Activated naive CD4-positive, alpha-beta T cell treated with anti-CD3 and anti-CD28 coated beads for 36 hours (primary cell): ENCODE measurements around the gene FAM90A1. TPM values are rescaled to one million over a fixed set of nuclear protein-coding genes. Genes with fewer than 3 reads are reported as not detected.
"Not testable (repeated sequence)": the region's sequence is repeated elsewhere in the genome, so short reads cannot be mapped to it uniquely, and the experiment has no call there.

Experiments used
- CTCF ChIA-PET: fragments of 350-600 bp; sonication (Branson Sonifier 250); formaldehyde crosslinking; loops from one replicate; lab custom pipeline; 2021; ENCODE audit warnings: antibody characterized with exemption; lab: Charles Lee
- DNase-seq: peaks from one replicate; pipeline ENCODE4 v3.0.0-alpha.2; 2020
- H3K27ac Mint-ChIP-seq: one replicate; pipeline ENCODE4 v1.8.0; 2021; ENCODE audit warnings: mild to moderate bottlenecking, mixed read lengths
- H3K27me3 Mint-ChIP-seq: one replicate; pipeline ENCODE4 v1.8.0; 2021; ENCODE audit warnings: low read depth, mixed read lengths
- H3K36me3 Mint-ChIP-seq: one replicate; pipeline ENCODE4 v1.8.0; 2021; ENCODE audit warnings: low read depth, mixed read lengths
- H3K4me1 Mint-ChIP-seq: one replicate; pipeline ENCODE4 v1.8.0; 2021; ENCODE audit warnings: low read depth, mixed read lengths
- H3K4me3 Mint-ChIP-seq: one replicate; pipeline ENCODE4 v1.8.0; 2021; ENCODE audit warnings: mild to moderate bottlenecking, moderate library complexity, mixed read lengths
- H3K9me3 Mint-ChIP-seq: one replicate; pipeline ENCODE4 v1.8.0; 2021; ENCODE audit warnings: mixed read lengths
- intact Hi-C: fragments of 100-400 bp; cut with micrococcal nuclease; formaldehyde crosslinking; loops from one replicate; pipeline ENCODE4 v1.15.1; 2023
- total RNA-seq, 2 experiments: library from RNA; stranded (reverse); gene quantifications; one replicate each; pipeline ENCODE4 v1.2.3, GENCODE V29; 2021

Gene FAM90A1
- total RNA-seq, 2 experiments from 2014 or later = 0.21 to 0.30 TPM

GRCh38 chr12:8184206-8184605 is 43.2 kb downstream of the FAM90A1 start:
- DNase-seq, H3K4me3 Mint-ChIP-seq, H3K27ac Mint-ChIP-seq, H3K36me3 Mint-ChIP-seq, H3K9me3 Mint-ChIP-seq, H3K27me3 Mint-ChIP-seq, CTCF ChIA-PET: not testable (repeated sequence)
- H3K4me1 Mint-ChIP-seq = peaks cover 15% of the 10 kb centered on the region
- intact Hi-C loops = loop anchor here (10.0 kb wide), 1 partner anchor 149 kb away; the partner anchor contains the start of gene FOXJ2

DNA sequence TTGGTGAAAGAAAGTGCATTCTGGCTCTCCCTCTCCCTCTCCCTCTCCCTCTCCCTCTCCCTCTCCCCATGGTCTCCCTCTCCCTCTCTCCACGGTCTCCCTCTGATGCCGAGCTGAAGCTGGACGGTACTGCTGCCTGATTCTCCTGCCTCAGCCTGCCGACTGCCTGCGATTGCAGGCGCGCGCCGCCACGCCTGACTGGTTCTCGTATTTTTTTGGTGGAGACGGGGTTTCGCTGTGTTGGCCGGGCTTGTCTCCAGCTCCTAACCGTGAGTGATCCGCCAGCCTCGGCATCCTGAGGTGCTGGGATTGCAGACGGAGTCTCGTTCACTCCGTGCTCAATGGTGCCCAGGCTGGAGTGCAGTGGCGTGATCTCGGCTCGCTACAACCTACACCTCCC is 44.1 kb downstream of the FAM90A1 start:
- CTCF ChIA-PET, DNase-seq, H3K27ac Mint-ChIP-seq, H3K36me3 Mint-ChIP-seq, H3K4me3 Mint-ChIP-seq, H3K9me3 Mint-ChIP-seq, H3K27me3 Mint-ChIP-seq: not testable (repeated sequence)
- intact Hi-C loops = loop anchor here (10.0 kb wide), 1 partner anchor 149 kb away; the partner anchor contains the start of gene FOXJ2
- H3K4me1 Mint-ChIP-seq = peaks cover 15% of the 10 kb centered on the region

- H3K4me3 Mint-ChIP-seq, DNase-seq, H3K36me3 Mint-ChIP-seq, H3K9me3 Mint-ChIP-seq, H3K27me3 Mint-ChIP-seq, H3K27ac Mint-ChIP-seq: not testable (repeated sequence)
- H3K4me1 Mint-ChIP-seq = peaks cover 15% of the 10 kb centered on the region
- CTCF ChIA-PET = interaction anchor here (0.6 kb wide), 1 partner anchor 541 kb away, joined by 4 read pairs; no protein-coding TSS in a partner anchor
- intact Hi-C loops = loop anchor here (10.0 kb wide), 1 partner anchor 148 kb away; the partner anchor contains the start of gene FOXJ2
Measured at GRCh38 chr12:8182923-8183322, 44.5 kb downstream of the FAM90A1 start.

DNA sequence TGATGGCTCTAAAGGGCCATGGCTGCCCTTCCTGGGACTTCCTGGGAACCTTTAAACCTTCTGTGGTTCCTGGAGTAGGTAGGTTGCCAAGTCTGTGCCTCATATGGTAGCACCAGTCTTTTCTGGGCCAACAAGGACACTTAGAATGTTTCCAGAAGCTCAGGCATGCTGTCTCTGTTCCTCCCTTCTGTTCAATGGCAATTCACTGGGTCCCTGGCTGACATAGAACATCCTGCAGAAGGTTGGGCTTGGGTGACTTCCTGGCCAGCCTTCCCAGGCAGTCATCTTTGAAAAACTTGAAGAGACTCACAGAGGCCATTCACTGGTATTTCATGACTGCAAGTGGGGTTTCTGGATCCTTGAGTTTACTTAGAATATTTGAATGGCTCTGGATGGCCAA is 46.1 kb downstream of the FAM90A1 start:
- CTCF ChIA-PET = interaction anchor here (0.6 to 1.3 kb wide), 2 partner anchors 72 to 209 kb away, joined by 4 to 5 read pairs; no protein-coding TSS in a partner anchor
- H3K27ac Mint-ChIP-seq, H3K36me3 Mint-ChIP-seq, H3K27me3 Mint-ChIP-seq, H3K9me3 Mint-ChIP-seq: not testable (repeated sequence)
- peak; percentile 12 for DNase-seq
- intact Hi-C loops = loop anchor here (2.0 to 10.0 kb wide), 2 partner anchors 56 to 146 kb away; partner anchors contain the start of gene FOXJ2
- Mint-ChIP-seq H3K4me3 (peak overlapping the region; percentile 79), H3K4me1 (peaks cover 15% of the 10 kb centered on the region)

GRCh38 chr12:8179989-8180585 is 47.3 kb downstream of the FAM90A1 start:
- H3K36me3 Mint-ChIP-seq = not testable (repeated sequence)

GRCh38 chr12:8172911-8173310 is 54.5 kb downstream of the FAM90A1 start:
- H3K27ac Mint-ChIP-seq, DNase-seq, H3K4me3 Mint-ChIP-seq, H3K27me3 Mint-ChIP-seq, intact Hi-C loops, H3K36me3 Mint-ChIP-seq, H3K4me1 Mint-ChIP-seq, CTCF ChIA-PET, H3K9me3 Mint-ChIP-seq: not testable (repeated sequence)

More at GRCh38 chr12:8179989-8180585, 47.3 kb downstream of the FAM90A1 start:
- H3K27me3 Mint-ChIP-seq, H3K9me3 Mint-ChIP-seq: not testable (repeated sequence)
- H3K4me1 Mint-ChIP-seq = peaks cover 15% of the 10 kb centered on the region
- peak; percentile 89 for DNase-seq
- intact Hi-C loops = loop anchor here (1.0 to 10.0 kb wide), 4 partner anchors 51 to 145 kb away; partner anchors contain the start of gene FOXJ2
- CTCF ChIA-PET = interaction anchor here (0.7 kb wide), 1 partner anchor 63 kb away, joined by 3 read pairs; no protein-coding TSS in a partner anchor
- peak overlapping the region; percentile 74 for H3K27ac Mint-ChIP-seq
- H3K4me3 Mint-ChIP-seq = peak overlapping the region; percentile 79

Other genes starting within 250 kb of the FAM90A1 start
- 10 to 100 TPM; 17.6 to 17.7 TPM for gene FOXJ2, start 194.9 kb downstream of the FAM90A1 start, total RNA-seq
- under 1 TPM; 0.21 to 0.25 TPM for gene C3AR1, start 161.3 kb downstream of the FAM90A1 start, total RNA-seq
- 10 to 100 TPM; 30.2 to 32.0 TPM for gene NECAP1, start 145.3 kb downstream of the FAM90A1 start, total RNA-seq
- 1 to 10 TPM; 1.2 TPM for gene CLEC4A, start 104.0 kb downstream of the FAM90A1 start, total RNA-seq
- gene ZNF705A, start 70.6 kb downstream of the FAM90A1 start, total RNA-seq = not detected
- gene CLEC6A, start 228.3 kb upstream of the FAM90A1 start, total RNA-seq = not detected